HFFc6 (cell line): ENCODE measurements around the gene AFAP1. TPM values are rescaled to one million over a fixed set of nuclear protein-coding genes. Genes with fewer than 3 reads are reported as not detected.

ENCODE experiments used
- DNase-seq: peaks from one replicate; pipeline ENCODE4 v3.0.0-alpha.2; 2018
- H3K27ac Mint-ChIP-seq: 2 replicates; pipeline ENCODE4 v1.8.0; 2020; ENCODE audit warnings: mild to moderate bottlenecking, mixed read lengths
- H3K27me3 Mint-ChIP-seq: 2 replicates; pipeline ENCODE4 v1.8.0; 2021; ENCODE audit warnings: mild to moderate bottlenecking, moderate library complexity, mixed read lengths; ENCODE audit not compliant: insufficient read depth
- H3K36me3 Mint-ChIP-seq: 2 replicates; pipeline ENCODE4 v1.8.0; 2021; ENCODE audit warnings: low read depth, mixed read lengths
- H3K4me1 Mint-ChIP-seq: 2 replicates; pipeline ENCODE4 v1.8.0; 2020; ENCODE audit warnings: low read depth, mixed read lengths
- H3K4me3 Mint-ChIP-seq: 2 replicates; pipeline ENCODE4 v1.8.0; 2020; ENCODE audit warnings: mild to moderate bottlenecking, moderate library complexity, mixed read lengths
- H3K9me3 Mint-ChIP-seq: 2 replicates; pipeline ENCODE4 v1.8.0; 2020; ENCODE audit warnings: mild to moderate bottlenecking, mixed read lengths
- CTCF ChIP-seq: fragments of 200-600 bp; sonication (generic); IDR thresholded peaks from 2 replicates; pipeline ENCODE4 v1.5.0; 2021; ENCODE audit warnings: antibody characterized with exemption, mild to moderate bottlenecking
- total RNA-seq, 6 experiments: library from RNA; stranded (reverse); fragmentation: NEBNext Ultra II Directional; extraction: Animal tissue kit (Norgen Biotek cat#: 25700); gene quantifications; 2 replicates in 1 of 6; 3 replicates in 5 of 6; pipeline ENCODE4 v1.2.3, GENCODE V29; 2021

Gene AFAP1
- total RNA-seq, 6 experiments from 2014 or later: 99.7 to 116 (median 107) TPM

GRCh38 chr4:7847206-7847605 is 92.5 kb downstream of the AFAP1 start:
- no peak overlapping the region for H3K4me3 Mint-ChIP-seq
- peaks cover 88% of the 10 kb centered on the region for H3K4me1 Mint-ChIP-seq
- H3K36me3 Mint-ChIP-seq: peaks cover 87% of the 10 kb centered on the region
- H3K27me3 Mint-ChIP-seq: peaks cover 27% of the 10 kb centered on the region
- no peak for TF ChIP-seq CTCF
- DNase-seq: no peak
- H3K9me3 Mint-ChIP-seq: peaks cover 14% of the 10 kb centered on the region
- H3K27ac Mint-ChIP-seq: peak overlapping the region; percentile 94

GRCh38 chr4:7845493-7846128 is 94.0 kb downstream of the AFAP1 start:
- Mint-ChIP-seq H3K4me3 (peak overlapping the region; percentile 29; the same call in 1 of the 2 replicates), H3K27ac (peak overlapping the region; percentile 94), H3K4me1 (peaks cover 97% of the 10 kb centered on the region), H3K36me3 (peaks cover 84% of the 10 kb centered on the region), H3K9me3 (peaks cover 14% of the 10 kb centered on the region), H3K27me3 (peaks cover 24% of the 10 kb centered on the region)
- DNase-seq: no peak
- peak; percentile 49 for TF ChIP-seq CTCF

GRCh38 chr4:7844594-7844991 is 95.1 kb downstream of the AFAP1 start:
- H3K4me3 Mint-ChIP-seq: peak overlapping the region; percentile 76
- H3K9me3 Mint-ChIP-seq: peaks cover 14% of the 10 kb centered on the region
- H3K36me3 Mint-ChIP-seq: peaks cover 84% of the 10 kb centered on the region
- H3K27ac Mint-ChIP-seq: peak overlapping the region; percentile 94
- peak; percentile 57 for TF ChIP-seq CTCF
- DNase-seq: peak; percentile 95
- peaks cover 16% of the 10 kb centered on the region for H3K27me3 Mint-ChIP-seq
- peaks cover 98% of the 10 kb centered on the region for H3K4me1 Mint-ChIP-seq

- Mint-ChIP-seq H3K4me1 (peaks cover 97% of the 10 kb centered on the region), H3K4me3 (peak overlapping the region; percentile 76), H3K27ac (peak overlapping the region; percentile 94), H3K9me3 (peaks cover 14% of the 10 kb centered on the region), H3K27me3 (peaks cover 14% of the 10 kb centered on the region), H3K36me3 (peaks cover 81% of the 10 kb centered on the region)
- TF ChIP-seq CTCF: peak; percentile 84
- DNase-seq: peak; percentile 76
Observed at GRCh38 chr4:7843831-7844593, 95.6 kb downstream of the AFAP1 start.

- peak overlapping the region; percentile 76 for H3K4me3 Mint-ChIP-seq
Observed at GRCh38 chr4:7842384-7843279, 97.0 kb downstream of the AFAP1 start.

More at GRCh38 chr4:7842384-7843279, 97.0 kb downstream of the AFAP1 start:
- Mint-ChIP-seq H3K4me1 (peaks cover 96% of the 10 kb centered on the region), H3K9me3 (peaks cover 9% of the 10 kb centered on the region), H3K36me3 (peaks cover 78% of the 10 kb centered on the region), H3K27ac (peak overlapping the region; percentile 94), H3K27me3 (peaks cover 5% of the 10 kb centered on the region)
- TF ChIP-seq CTCF: no peak
- DNase-seq: peak; percentile 97
